Camera-type eye (tissue), 1 donor: ENCODE measurements around the gene JKAMP. TPM values are rescaled to one million over a fixed set of nuclear protein-coding genes. Genes with fewer than 3 reads are reported as not detected.

Experiments used
- total RNA-seq: library from RNA; depleted of rRNA; stranded (reverse); fragments of >200 nt; gene quantifications from one replicate; pipeline ENCODE4 v1.2.3, GENCODE V29; 2014

Gene JKAMP, protein sequence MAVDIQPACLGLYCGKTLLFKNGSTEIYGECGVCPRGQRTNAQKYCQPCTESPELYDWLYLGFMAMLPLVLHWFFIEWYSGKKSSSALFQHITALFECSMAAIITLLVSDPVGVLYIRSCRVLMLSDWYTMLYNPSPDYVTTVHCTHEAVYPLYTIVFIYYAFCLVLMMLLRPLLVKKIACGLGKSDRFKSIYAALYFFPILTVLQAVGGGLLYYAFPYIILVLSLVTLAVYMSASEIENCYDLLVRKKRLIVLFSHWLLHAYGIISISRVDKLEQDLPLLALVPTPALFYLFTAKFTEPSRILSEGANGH
- total RNA-seq, result 125 TPM

DNA sequence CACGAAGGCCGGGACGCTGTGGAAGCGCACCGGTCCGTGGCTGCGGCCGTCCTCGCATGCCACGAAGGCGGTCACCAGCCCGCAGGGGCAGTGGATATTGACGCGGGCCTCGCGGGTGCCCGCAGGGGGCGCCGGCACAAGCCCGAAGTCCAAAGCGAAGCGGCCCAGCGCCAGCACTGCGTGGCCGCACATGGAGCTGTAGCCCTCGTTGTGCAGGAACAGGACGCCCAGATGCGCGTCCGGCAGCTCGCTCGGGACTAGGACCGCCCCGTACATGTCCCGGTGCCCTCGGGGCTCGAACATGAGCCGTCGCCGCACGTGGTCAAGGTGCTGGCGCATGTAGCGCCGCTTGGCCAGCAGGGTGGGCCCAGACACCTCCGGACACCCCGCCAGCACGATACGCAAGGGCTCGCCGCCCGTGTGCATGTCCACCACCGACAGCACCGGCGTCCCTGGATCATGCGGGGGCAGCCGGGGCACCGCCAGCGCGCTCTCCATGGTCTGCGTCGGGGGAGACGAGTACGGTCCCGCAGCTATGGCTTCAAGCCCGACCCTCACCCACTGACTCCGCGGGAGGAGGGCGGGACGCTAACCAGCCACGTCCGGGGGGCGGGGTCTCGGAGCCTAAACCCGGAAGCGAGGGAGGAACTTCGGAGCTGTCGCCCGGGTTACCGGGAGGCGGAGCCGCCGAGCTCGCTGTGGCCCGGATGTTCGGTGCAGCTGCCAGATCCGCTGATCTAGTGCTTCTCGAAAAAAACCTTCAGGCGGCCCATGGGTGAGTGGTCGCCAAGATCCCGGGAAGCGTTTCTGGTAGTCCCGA lies at the start of gene JKAMP, which contains the start of gene L3HYPDH:
Gene JKAMP (plus strand): TSS at position 699 of the 820 bp plus-strand sequence. CDS start 73 bp downstream, at position 772.
Gene L3HYPDH (minus strand): TSS at position 590 of the 820 bp plus-strand sequence. CDS start 92 bp downstream, at position 498.

GRCh38 chr14:59465316-59466135 lies 18.8 kb upstream of the JKAMP start, which contains the start of gene GPR135:
Gene GPR135, minus strand, starts transcription at chr14:59465380. Its CDS starts 154 bp downstream, at chr14:59465226.

Other genes starting within 250 kb of the JKAMP start
- gene GPR135, start 19.1 kb upstream of the JKAMP start, total RNA-seq, result 7.9 TPM
- gene L3HYPDH, start 109 bp upstream of the JKAMP start, total RNA-seq, result 52.3 TPM
- 8.6 TPM for gene CCDC175, start 92.3 kb downstream of the JKAMP start, total RNA-seq